ENCODE data around the gene PROZ.

GRCh38 chr13:113147206-113147605 lies 11.2 kb upstream of the PROZ start:
- TF ChIP-seq, protein P1, sequence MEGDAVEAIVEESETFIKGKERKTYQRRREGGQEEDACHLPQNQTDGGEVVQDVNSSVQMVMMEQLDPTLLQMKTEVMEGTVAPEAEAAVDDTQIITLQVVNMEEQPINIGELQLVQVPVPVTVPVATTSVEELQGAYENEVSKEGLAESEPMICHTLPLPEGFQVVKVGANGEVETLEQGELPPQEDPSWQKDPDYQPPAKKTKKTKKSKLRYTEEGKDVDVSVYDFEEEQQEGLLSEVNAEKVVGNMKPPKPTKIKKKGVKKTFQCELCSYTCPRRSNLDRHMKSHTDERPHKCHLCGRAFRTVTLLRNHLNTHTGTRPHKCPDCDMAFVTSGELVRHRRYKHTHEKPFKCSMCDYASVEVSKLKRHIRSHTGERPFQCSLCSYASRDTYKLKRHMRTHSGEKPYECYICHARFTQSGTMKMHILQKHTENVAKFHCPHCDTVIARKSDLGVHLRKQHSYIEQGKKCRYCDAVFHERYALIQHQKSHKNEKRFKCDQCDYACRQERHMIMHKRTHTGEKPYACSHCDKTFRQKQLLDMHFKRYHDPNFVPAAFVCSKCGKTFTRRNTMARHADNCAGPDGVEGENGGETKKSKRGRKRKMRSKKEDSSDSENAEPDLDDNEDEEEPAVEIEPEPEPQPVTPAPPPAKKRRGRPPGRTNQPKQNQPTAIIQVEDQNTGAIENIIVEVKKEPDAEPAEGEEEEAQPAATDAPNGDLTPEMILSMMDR (IDR thresholded peaks at IDR 0.05; ENCODE audit: insufficient read depth, low read depth, low read length), result no peak
- no peak for TF ChIP-seq EZH2 (IDR thresholded peaks at IDR 0.05; ENCODE audit: insufficient read depth, low read length)

All from astrocyte (in vitro differentiated cells and primary cell).